Smooth muscle cell (in vitro differentiated cells): ENCODE data around the gene STKLD1. TPM values are rescaled to one million over a fixed set of nuclear protein-coding genes. Genes with fewer than 3 reads are reported as not detected.
A peak's percentile ranks its signal among the peaks of the same experiment; 100 is the strongest.

Source experiments
- DNase-seq: peaks from one replicate; lab custom pipeline; 2025; ENCODE audit not compliant: unreplicated experiment; lab: John Stamatoyannopoulos, UW
- H2AFZ ChIP-seq: fragments of 200-600 bp; sonication (generic); 2 replicates; pipeline ENCODE4 v1.6.0; 2016; ENCODE audit warnings: antibody characterized with exemption, low read depth, mild to moderate bottlenecking
- H3F3A ChIP-seq: fragments of 200-600 bp; sonication (generic); 2 replicates; pipeline ENCODE4 v1.6.0; 2017; ENCODE audit warnings: antibody characterized with exemption, low read depth
- H3K27ac ChIP-seq: fragments of 200-600 bp; sonication (generic); 2 replicates; pipeline ENCODE4 v1.5.1; 2016; ENCODE audit warnings: low read depth, mild to moderate bottlenecking
- H3K27me3 ChIP-seq: fragments of 200-600 bp; sonication (generic); 2 replicates; pipeline ENCODE4 v1.6.1; 2016; ENCODE audit warnings: low read depth, mild to moderate bottlenecking
- H3K36me3 ChIP-seq: fragments of 200-600 bp; sonication (generic); 2 replicates; pipeline ENCODE4 v1.5.1; 2016; ENCODE audit warnings: low read depth
- H3K4me1 ChIP-seq: fragments of 200-600 bp; sonication (generic); 2 replicates; pipeline ENCODE4 v1.5.1; 2016; ENCODE audit warnings: low read depth
- H3K4me2 ChIP-seq: fragments of 200-600 bp; sonication (generic); 2 replicates; pipeline ENCODE4 v1.6.0; 2016; ENCODE audit warnings: mild to moderate bottlenecking
- H3K4me3 ChIP-seq: fragments of 200-600 bp; sonication (generic); 2 replicates; pipeline ENCODE4 v1.5.1; 2016; ENCODE audit warnings: mild to moderate bottlenecking
- H3K79me2 ChIP-seq: fragments of 200-600 bp; sonication (generic); 2 replicates; pipeline ENCODE4 v1.6.0; 2016; ENCODE audit warnings: low read depth, mild to moderate bottlenecking
- H3K9ac ChIP-seq: fragments of 200-600 bp; sonication (generic); 2 replicates; pipeline ENCODE4 v1.6.0; 2016; ENCODE audit warnings: low read depth
- H3K9me3 ChIP-seq: fragments of 200-600 bp; sonication (generic); replicated peaks from 2 replicates; pipeline ENCODE4 v1.5.1; 2016; ENCODE audit warnings: low read depth
- H4K20me1 ChIP-seq: fragments of 200-600 bp; sonication (generic); 2 replicates; pipeline ENCODE4 v1.6.0; 2016; ENCODE audit warnings: low read depth
- CTCF ChIP-seq: fragments of 200-600 bp; sonication (generic); IDR thresholded peaks from 2 replicates; pipeline ENCODE4 v1.5.1; 2017; ENCODE audit warnings: borderline replicate concordance, mild to moderate bottlenecking, antibody characterized with exemption; ENCODE audit not compliant: insufficient read depth, poor library complexity, severe bottlenecking
- WGBS: methylation state at CpG from one replicate; pipeline ENCODE4 v1.1.7; 2016; ENCODE audit warnings: low lambda C conversion rate; 5-methylcytosine and 5-hydroxymethylcytosine counted together
- polyA plus RNA-seq: library from polyadenylated mRNA; unstranded; fragments of >200 nt; fragmentation: Nextera tagmentation; extraction: Ambion mirVana; gene quantifications from 2 replicates; pipeline ENCODE4 v1.2.1, GENCODE V29; 2016
- total RNA-seq: library from RNA; depleted of rRNA; stranded (reverse); fragments of >200 nt; gene quantifications from 2 replicates; pipeline ENCODE4 v1.2.3, GENCODE V29; 2014

STKLD1 gene
- total and polyA plus RNA-seq, 2 experiments from 2014 or later, result 0.90 to 2.7 TPM

GRCh38 chr9:133360400-133361393 is 15.5 kb upstream of the STKLD1 start:
- DNase-seq, result no peak
- peaks cover 40% of the 10 kb centered on the region for H3F3A ChIP-seq
- H3K27me3 ChIP-seq, result no peaks in the 10 kb centered on the region
- TF ChIP-seq CTCF, result no peak
- 66% methylated on average over 21 of the region's 21 CpGs for WGBS
- H3K9me3 ChIP-seq, result no peaks in the 10 kb centered on the region
- H3K36me3 ChIP-seq, result peaks cover 11% of the 10 kb centered on the region
- H3K27ac ChIP-seq, result peak overlapping the region; percentile 55
- H3K79me2 ChIP-seq, result peaks cover 22% of the 10 kb centered on the region
- H4K20me1 ChIP-seq, result peaks cover 88% of the 10 kb centered on the region
- H3K9ac ChIP-seq, result no peak overlapping the region
- peaks cover 5% of the 10 kb centered on the region for H3K4me1 ChIP-seq
- no peak overlapping the region for H3K4me3 ChIP-seq
- H3K4me2 ChIP-seq, result no peak overlapping the region
- no peak overlapping the region for H2AFZ ChIP-seq

GRCh38 chr9:133361507-133362092 is 14.6 kb upstream of the STKLD1 start:
- H3K36me3 ChIP-seq, result peaks cover 17% of the 10 kb centered on the region
- no peak for TF ChIP-seq CTCF
- H3K9ac ChIP-seq, result no peak overlapping the region
- peaks cover 27% of the 10 kb centered on the region for H3K79me2 ChIP-seq
- no peak for DNase-seq
- 95% methylated on average over 13 of the region's 13 CpGs for WGBS
- no peaks in the 10 kb centered on the region for H3K27me3 ChIP-seq
- H3K9me3 ChIP-seq, result no peaks in the 10 kb centered on the region
- H2AFZ ChIP-seq, result no peak overlapping the region
- no peak overlapping the region for H3K4me3 ChIP-seq
- peaks cover 97% of the 10 kb centered on the region for H4K20me1 ChIP-seq
- H3F3A ChIP-seq, result peaks cover 48% of the 10 kb centered on the region
- peaks cover 5% of the 10 kb centered on the region for H3K4me1 ChIP-seq
- peak overlapping the region; percentile 55 for H3K27ac ChIP-seq
- H3K4me2 ChIP-seq, result no peak overlapping the region

- no peak overlapping the region for H3K9ac ChIP-seq
- no peak overlapping the region for H3K4me3 ChIP-seq
- peaks cover 30% of the 10 kb centered on the region for H3K79me2 ChIP-seq
- H3K36me3 ChIP-seq, result peaks cover 17% of the 10 kb centered on the region
- no peak for TF ChIP-seq CTCF
- H3K9me3 ChIP-seq, result no peaks in the 10 kb centered on the region
- 93% methylated on average over 15 of the region's 15 CpGs for WGBS
- no peak for DNase-seq
- H4K20me1 ChIP-seq, result peaks cover 100% of the 10 kb centered on the region
- H3K4me2 ChIP-seq, result no peak overlapping the region
- no peak overlapping the region for H2AFZ ChIP-seq
- no peaks in the 10 kb centered on the region for H3K4me1 ChIP-seq
- peaks cover 49% of the 10 kb centered on the region for H3F3A ChIP-seq
- H3K27me3 ChIP-seq, result no peaks in the 10 kb centered on the region
- no peak overlapping the region for H3K27ac ChIP-seq
Measured at GRCh38 chr9:133362359-133363044, 13.7 kb upstream of the STKLD1 start.
